Breast epithelium (tissue), 3 donors: ENCODE measurements around the gene RPS8.

ENCODE experiments used
- POLR2A ChIP-seq: fragments of 450-650 bp; IDR thresholded peaks from one replicate; pipeline ENCODE4 v1.6.1; 2016; ENCODE audit warnings: antibody characterized with exemption, mild to moderate bottlenecking, moderate library complexity
- POLR2AphosphoS5 ChIP-seq, 3 donors: sonication (generic); formaldehyde crosslinking; IDR thresholded peaks; one replicate each; pipeline ENCODE4 v1.6.1; 2017; ENCODE audit warnings: antibody characterized with exemption in 3 of 3
- TF ChIP-seq, protein P1 (sequence below), 3 donors: fragments of 450-650 bp; IDR thresholded peaks; one replicate each; pipeline ENCODE4 v1.5.1; 2016 to 2017; ENCODE audit warnings: antibody characterized with exemption in 3 of 3, mild to moderate bottlenecking in 3 of 3, moderate library complexity in 3 of 3

DNA sequence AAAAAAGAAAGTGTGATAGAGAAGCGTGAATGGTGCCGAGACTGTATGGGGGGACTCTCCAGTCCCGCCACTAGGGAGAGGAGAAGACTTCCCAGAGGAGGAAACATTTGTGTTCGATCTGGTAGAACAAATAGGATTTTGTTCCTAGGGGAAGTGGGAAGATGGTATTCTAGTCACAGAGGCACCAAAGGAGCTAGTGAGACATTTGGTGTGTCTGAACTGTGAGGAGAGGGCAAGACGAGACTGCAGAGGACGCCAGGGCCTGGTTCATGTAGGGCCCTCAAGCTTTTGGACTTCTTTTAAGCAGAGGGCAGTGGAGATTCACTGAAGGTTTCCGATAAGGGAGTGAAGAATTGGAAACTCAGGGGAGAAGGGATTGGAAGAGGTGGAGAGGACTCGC is 35.9 kb downstream of the RPS8 start:
- TF ChIP-seq, protein P1, sequence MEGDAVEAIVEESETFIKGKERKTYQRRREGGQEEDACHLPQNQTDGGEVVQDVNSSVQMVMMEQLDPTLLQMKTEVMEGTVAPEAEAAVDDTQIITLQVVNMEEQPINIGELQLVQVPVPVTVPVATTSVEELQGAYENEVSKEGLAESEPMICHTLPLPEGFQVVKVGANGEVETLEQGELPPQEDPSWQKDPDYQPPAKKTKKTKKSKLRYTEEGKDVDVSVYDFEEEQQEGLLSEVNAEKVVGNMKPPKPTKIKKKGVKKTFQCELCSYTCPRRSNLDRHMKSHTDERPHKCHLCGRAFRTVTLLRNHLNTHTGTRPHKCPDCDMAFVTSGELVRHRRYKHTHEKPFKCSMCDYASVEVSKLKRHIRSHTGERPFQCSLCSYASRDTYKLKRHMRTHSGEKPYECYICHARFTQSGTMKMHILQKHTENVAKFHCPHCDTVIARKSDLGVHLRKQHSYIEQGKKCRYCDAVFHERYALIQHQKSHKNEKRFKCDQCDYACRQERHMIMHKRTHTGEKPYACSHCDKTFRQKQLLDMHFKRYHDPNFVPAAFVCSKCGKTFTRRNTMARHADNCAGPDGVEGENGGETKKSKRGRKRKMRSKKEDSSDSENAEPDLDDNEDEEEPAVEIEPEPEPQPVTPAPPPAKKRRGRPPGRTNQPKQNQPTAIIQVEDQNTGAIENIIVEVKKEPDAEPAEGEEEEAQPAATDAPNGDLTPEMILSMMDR (IDR thresholded peaks at IDR 0.05), result no peak
- no peak for TF ChIP-seq POLR2AphosphoS5 (IDR thresholded peaks at IDR 0.05)
- TF ChIP-seq POLR2A, result no peak
